Measurements from ENCODE around the gene PHLDB2. TPM values are rescaled to one million over a fixed set of nuclear protein-coding genes. Genes with fewer than 3 reads are reported as not detected.

PHLDB2 gene
- total RNA-seq, 3 donors from 2014 or later: 53.1 to 94.4 (median 65.0) TPM

DNA sequence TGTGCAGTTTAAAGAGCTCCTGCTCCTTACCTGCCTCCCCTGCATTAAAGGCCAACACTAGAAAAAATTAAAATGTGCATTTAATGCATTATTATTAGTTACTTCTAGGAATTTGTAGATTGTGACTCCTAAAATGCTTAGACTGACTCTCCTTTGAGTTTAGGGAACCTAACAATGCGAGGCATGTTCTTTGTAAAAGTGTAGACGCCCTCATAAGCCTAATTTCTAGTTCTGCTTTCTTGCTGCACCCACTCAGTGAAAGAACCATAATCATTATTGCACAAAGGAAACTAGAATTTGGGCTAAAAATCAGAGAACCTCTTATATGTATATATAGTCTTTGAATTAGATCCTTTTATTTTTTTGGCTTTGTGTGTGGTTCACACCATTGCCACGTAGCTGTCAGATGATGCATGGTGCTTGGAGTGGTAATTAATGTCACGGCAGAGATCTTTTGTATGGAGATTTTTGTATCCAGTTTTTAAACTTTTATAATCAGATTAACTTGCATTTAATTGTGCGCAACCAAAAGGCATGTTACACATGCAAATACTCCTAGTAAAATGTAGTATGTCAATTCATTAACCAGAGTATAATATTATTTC, 120.5 kb downstream of the PHLDB2 start:
- peaks cover 0 to 13% of the 10 kb centered on the region in 2 donors for H3K4me1 ChIP-seq
- peak overlapping the region; percentile 83 to 91 for H3K27ac ChIP-seq
- no peaks in the 10 kb centered on the region for H3K36me3 ChIP-seq
- no peaks in the 10 kb centered on the region for H3K9me3 ChIP-seq
- intact Hi-C loops (cut with DNase I; ENCODE audit: low total_unique reads): loop anchor here (5.0 kb wide), 1 partner anchor 262 kb away; no protein-coding TSS in a partner anchor
- peak overlapping the region; percentile 70 to 95 (median 77) for H3K4me3 ChIP-seq
- no peak for DNase-seq (ENCODE audit: low spot score in 2 of 2)
- H3K27me3 ChIP-seq: no peaks in the 10 kb centered on the region
- TF ChIP-seq POLR2AphosphoS5 (IDR thresholded peaks at IDR 0.05) (no peak), POLR2A (IDR thresholded peaks at IDR 0.05) (no peak)
- TF ChIP-seq, protein P1, sequence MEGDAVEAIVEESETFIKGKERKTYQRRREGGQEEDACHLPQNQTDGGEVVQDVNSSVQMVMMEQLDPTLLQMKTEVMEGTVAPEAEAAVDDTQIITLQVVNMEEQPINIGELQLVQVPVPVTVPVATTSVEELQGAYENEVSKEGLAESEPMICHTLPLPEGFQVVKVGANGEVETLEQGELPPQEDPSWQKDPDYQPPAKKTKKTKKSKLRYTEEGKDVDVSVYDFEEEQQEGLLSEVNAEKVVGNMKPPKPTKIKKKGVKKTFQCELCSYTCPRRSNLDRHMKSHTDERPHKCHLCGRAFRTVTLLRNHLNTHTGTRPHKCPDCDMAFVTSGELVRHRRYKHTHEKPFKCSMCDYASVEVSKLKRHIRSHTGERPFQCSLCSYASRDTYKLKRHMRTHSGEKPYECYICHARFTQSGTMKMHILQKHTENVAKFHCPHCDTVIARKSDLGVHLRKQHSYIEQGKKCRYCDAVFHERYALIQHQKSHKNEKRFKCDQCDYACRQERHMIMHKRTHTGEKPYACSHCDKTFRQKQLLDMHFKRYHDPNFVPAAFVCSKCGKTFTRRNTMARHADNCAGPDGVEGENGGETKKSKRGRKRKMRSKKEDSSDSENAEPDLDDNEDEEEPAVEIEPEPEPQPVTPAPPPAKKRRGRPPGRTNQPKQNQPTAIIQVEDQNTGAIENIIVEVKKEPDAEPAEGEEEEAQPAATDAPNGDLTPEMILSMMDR (IDR thresholded peaks at IDR 0.05): no peak

DNA sequence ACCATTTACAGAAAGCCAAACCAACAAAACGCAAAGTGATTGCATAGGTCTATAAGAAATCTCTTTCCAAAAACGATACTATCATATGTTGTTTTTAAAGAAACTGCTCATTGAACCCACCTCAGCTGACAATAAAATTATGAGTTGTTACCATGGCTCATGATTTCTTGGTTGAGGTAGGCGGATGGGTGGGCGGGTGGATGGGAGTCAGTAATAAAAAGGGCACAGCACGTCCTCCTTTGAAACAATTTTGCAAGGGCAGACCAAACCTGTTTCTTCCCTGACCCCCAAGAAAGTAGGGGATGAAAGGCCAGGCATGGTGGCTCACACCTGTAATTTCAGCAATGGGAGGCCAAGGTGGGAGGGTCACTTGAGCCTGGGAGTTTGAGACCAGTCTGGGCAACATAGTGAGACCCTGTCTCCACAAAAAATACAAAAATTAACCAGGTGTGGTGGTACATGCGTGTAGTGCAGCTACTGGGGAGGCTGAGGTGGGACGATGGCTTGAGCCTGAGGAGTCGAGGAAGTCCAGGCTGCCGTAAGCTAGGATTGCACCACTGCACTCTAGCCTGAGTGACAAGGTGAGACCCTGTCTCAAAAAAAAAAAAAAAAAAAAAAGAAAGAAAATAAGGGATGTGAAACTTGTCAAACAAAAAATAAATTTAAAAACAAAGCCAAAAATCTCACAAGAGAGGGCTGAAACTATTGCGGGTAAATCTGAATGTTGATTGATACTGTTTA, 121.8 kb downstream of the PHLDB2 start:
- Histone ChIP-seq H3K36me3 (no peaks in the 10 kb centered on the region), H3K27ac (no peak overlapping the region), H3K4me1 (peaks cover 0 to 13% of the 10 kb centered on the region in 2 donors), H3K27me3 (no peaks in the 10 kb centered on the region), H3K9me3 (no peaks in the 10 kb centered on the region), H3K4me3 (no peak overlapping the region)
- no peak for DNase-seq (ENCODE audit: low spot score in 2 of 2)
- TF ChIP-seq POLR2A (IDR thresholded peaks at IDR 0.05) (no peak), POLR2AphosphoS5 (IDR thresholded peaks at IDR 0.05) (no peak)
- TF ChIP-seq, protein P1 (IDR thresholded peaks at IDR 0.05): no peak
- intact Hi-C loops (cut with DNase I; ENCODE audit: low total_unique reads): no loop called here

DNA sequence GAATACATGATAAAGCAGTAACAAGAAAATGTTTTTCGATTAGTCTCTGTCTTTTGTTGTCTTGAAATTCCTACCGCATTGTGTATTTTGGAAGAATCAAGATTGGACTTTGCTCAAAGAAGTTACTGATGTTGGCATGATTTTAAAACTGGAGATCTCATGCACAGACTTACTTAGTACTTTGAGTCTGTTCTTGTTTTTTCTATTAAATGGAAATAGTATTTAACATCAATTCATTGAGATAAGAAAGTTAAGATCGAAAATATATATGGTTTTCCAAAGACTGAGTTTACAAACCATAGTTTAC, 122.3 kb downstream of the PHLDB2 start:
- Histone ChIP-seq H3K27me3 (no peaks in the 10 kb centered on the region), H3K4me1 (peaks cover 0 to 13% of the 10 kb centered on the region in 2 donors), H3K4me3 (no peak overlapping the region), H3K27ac (no peak overlapping the region), H3K36me3 (no peaks in the 10 kb centered on the region), H3K9me3 (no peaks in the 10 kb centered on the region)
- intact Hi-C loops (cut with DNase I; ENCODE audit: low total_unique reads): no loop called here
- no peak for DNase-seq (ENCODE audit: low spot score in 2 of 2)
- TF ChIP-seq POLR2A (IDR thresholded peaks at IDR 0.05): no peak
- TF ChIP-seq, protein P1 (IDR thresholded peaks at IDR 0.05): no peak
- TF ChIP-seq POLR2AphosphoS5 (IDR thresholded peaks at IDR 0.05): no peak

DNA sequence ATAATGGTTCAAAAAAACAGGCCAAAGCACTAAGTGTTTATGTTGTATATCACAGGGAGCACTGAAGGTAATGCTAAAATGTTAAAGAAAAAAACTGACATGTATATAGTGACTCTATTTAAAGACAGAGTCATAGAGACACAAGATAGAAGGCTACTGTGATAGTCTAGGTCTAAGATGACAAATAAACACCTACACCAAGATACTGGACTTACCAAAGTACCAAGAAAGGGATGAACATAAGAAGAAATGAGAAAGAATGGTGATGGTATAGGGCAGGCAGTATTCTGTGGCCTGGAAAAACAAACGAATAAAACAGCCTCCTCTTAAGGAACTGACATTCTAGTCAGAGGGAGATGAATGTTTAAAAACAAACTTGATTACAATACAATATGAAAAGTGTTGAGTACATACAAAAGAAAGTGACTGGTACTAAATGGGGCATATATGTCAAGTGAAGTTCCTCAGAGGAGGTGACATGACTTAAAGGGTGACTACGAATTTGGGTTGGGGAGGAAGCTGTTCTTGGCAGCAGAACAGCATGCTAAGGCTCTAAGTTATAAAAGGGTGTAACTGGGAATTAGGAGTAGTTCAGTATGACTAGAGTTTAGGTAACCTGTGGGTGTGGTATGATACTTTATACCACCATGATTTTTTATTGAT, 125.7 kb downstream of the PHLDB2 start:
- no peak overlapping the region for H3K27ac ChIP-seq
- no peaks in the 10 kb centered on the region for H3K36me3 ChIP-seq
- TF ChIP-seq POLR2A (IDR thresholded peaks at IDR 0.05) (no peak), POLR2AphosphoS5 (IDR thresholded peaks at IDR 0.05) (no peak)
- TF ChIP-seq, protein P1 (IDR thresholded peaks at IDR 0.05): no peak
- no peak for DNase-seq (ENCODE audit: low spot score in 2 of 2)
- H3K9me3 ChIP-seq: no peaks in the 10 kb centered on the region
- peaks cover 0 to 12% of the 10 kb centered on the region in 2 donors for H3K4me1 ChIP-seq
- H3K27me3 ChIP-seq: no peaks in the 10 kb centered on the region
- H3K4me3 ChIP-seq: no peak overlapping the region
- intact Hi-C loops (cut with DNase I; ENCODE audit: low total_unique reads): no loop called here

DNA sequence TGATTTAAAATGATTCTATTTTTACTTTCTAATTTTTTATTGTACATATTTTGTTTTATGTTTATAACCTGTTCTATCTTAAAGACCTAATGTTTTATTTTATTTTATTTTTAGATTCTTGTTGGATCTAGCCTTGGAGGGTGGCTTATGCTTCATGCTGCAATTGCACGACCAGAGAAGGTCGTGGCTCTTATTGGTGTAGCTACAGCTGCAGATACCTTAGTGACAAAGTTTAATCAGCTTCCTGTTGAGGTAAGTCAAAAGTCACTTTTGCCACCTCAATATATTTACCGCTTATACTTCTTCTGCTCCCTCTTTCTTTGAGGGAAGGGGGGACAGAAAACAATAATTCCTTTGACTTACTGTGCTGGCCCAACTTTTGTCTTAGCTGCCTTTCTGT, 127.7 kb downstream of the PHLDB2 start:
- intact Hi-C loops (cut with DNase I; ENCODE audit: low total_unique reads): no loop called here
- Histone ChIP-seq H3K9me3 (no peaks in the 10 kb centered on the region), H3K27ac (no peak overlapping the region), H3K4me1 (no peaks in the 10 kb centered on the region), H3K36me3 (no peaks in the 10 kb centered on the region), H3K27me3 (no peaks in the 10 kb centered on the region), H3K4me3 (no peak overlapping the region)
- TF ChIP-seq, protein P1 (IDR thresholded peaks at IDR 0.05): no peak
- TF ChIP-seq POLR2AphosphoS5 (IDR thresholded peaks at IDR 0.05) (no peak), POLR2A (IDR thresholded peaks at IDR 0.05) (no peak)
- no peak for DNase-seq (ENCODE audit: low spot score in 2 of 2)

Data from breast epithelium (tissue), 4 donors.